Sigmoid colon (tissue), 7 donors: Measurements from ENCODE around the gene PDE7B. TPM values are rescaled to one million over a fixed set of nuclear protein-coding genes. Genes with fewer than 3 reads are reported as not detected.

Source experiments
- DNase-seq: peaks from one replicate; pipeline ENCODE4 v3.0.0-alpha.2; 2019
- H3K27ac ChIP-seq, 4 donors: fragments of 200-600 bp; sonication (generic); one replicate each; pipeline ENCODE4 v1.5.1; 2016 to 2019; ENCODE audit warnings: mild to moderate bottlenecking in 1 of 4
- H3K27me3 ChIP-seq, 3 donors: fragments of 200-600 bp; sonication (generic); one replicate each; pipeline ENCODE4 v1.5.1; 2019; ENCODE audit warnings: mild to moderate bottlenecking in 1 of 3
- H3K36me3 ChIP-seq, 4 donors: fragments of 200-600 bp; sonication (generic); one replicate each; pipeline ENCODE4 v1.5.1; 2016 to 2019
- H3K4me1 ChIP-seq, 4 donors: fragments of 200-600 bp; sonication (generic); one replicate each; pipeline ENCODE4 v1.5.1; 2017 to 2019
- H3K4me3 ChIP-seq, 4 donors: fragments of 200-600 bp; sonication (generic); one replicate each; pipeline ENCODE4 v1.5.1; 2017 to 2019; ENCODE audit warnings: mild to moderate bottlenecking in 2 of 4, moderate library complexity in 1 of 4
- H3K9me3 ChIP-seq, 4 donors: fragments of 200-600 bp in 3 of 4; sonication (generic) in 3 of 4; one replicate each; pipeline versions ENCODE4 v1.5.1 to v1.6.1; 2013 to 2019
- EP300 ChIP-seq, 4 donors: sonication (generic); formaldehyde crosslinking; IDR thresholded peaks; one replicate each; pipeline ENCODE4 v1.6.1; 2017; ENCODE audit warnings: antibody characterized with exemption in 4 of 4
- POLR2A ChIP-seq, 2 donors: fragments of 450-650 bp; IDR thresholded peaks; one replicate each; pipeline ENCODE4 v1.6.1; 2016; ENCODE audit warnings: antibody characterized with exemption in 2 of 2, mild to moderate bottlenecking in 2 of 2, moderate library complexity in 2 of 2
- POLR2AphosphoS5 ChIP-seq, 4 donors: sonication (generic); formaldehyde crosslinking; IDR thresholded peaks; one replicate each; pipeline ENCODE4 v1.6.1; 2017; ENCODE audit warnings: antibody characterized with exemption in 4 of 4
- WGBS, 2 donors: extraction: QIAGEN DNeasy Blood & Tissue Kit; methylation state at CpG; one replicate each; pipeline ENCODE4 v1.1.7; 2013; 5-methylcytosine and 5-hydroxymethylcytosine counted together
- intact Hi-C: fragments of 100-400 bp; cut with DNase I; formaldehyde crosslinking; loops from one replicate; pipeline ENCODE4 v1.15.1; 2023
- polyA plus RNA-seq, 3 donors: library from polyadenylated mRNA; stranded (reverse); fragments of 200-250 nt; gene quantifications; one replicate each; pipeline ENCODE4 v1.2.3, GENCODE V29; 2013
- total RNA-seq, 4 donors: library from RNA; depleted of rRNA; stranded (reverse); fragments of >200 nt; gene quantifications; one replicate each; pipeline ENCODE4 v1.1.0, GENCODE V29; 2016
- TF ChIP-seq, protein P1 (sequence below), 4 experiments: fragments of 450-650 bp in 3 of 4; fragments of 200-600 bp in 1 of 4; IDR thresholded peaks; one replicate each; pipeline ENCODE4 v1.5.1; 2016 to 2019; ENCODE audit warnings: antibody characterized with exemption in 4 of 4, mild to moderate bottlenecking in 3 of 4, moderate library complexity in 2 of 4
- donor health status: healthy with polysubstance abuse.
- donor health status: Bipolar disorder and iron deficiency.
- donor health status: healthy.

PDE7B gene
- total and polyA plus RNA-seq, 7 donors = 1.1 to 10.3 (median 6.3) TPM

DNA sequence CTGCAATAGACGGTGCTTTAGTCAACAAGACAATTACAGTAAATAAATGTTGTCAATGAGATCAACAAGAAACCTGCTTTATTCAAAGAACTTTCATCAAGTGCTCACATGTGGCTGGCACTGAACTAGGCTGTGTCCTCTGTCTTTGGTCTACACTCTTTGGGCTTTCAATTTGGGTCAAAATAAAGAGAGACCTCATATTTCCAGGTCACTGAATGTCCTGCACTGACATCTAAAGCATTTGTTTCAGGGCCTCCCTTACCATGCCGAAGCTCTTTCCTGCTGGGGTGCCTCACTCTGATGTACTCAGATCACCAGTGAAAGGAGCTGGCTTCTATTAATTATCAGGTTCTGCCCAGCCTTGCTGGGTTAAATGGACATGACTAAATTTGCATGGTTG lies 32.0 kb downstream of the PDE7B start:
- no peaks in the 10 kb centered on the region for H3K4me1 ChIP-seq
- no peaks in the 10 kb centered on the region for H3K36me3 ChIP-seq
- H3K27ac ChIP-seq = no peak overlapping the region
- TF ChIP-seq POLR2AphosphoS5 (IDR thresholded peaks at IDR 0.05) (no peak), POLR2A (IDR thresholded peaks at IDR 0.05) (no peak), EP300 (IDR thresholded peaks at IDR 0.05) (no peak)
- 66 to 74% methylated on average over 2 of the region's 2 CpGs for WGBS, 2 donors
- H3K27me3 ChIP-seq = no peaks in the 10 kb centered on the region
- intact Hi-C loops = no loop called here
- no peak overlapping the region for H3K4me3 ChIP-seq
- no peaks in the 10 kb centered on the region for H3K9me3 ChIP-seq
- DNase-seq = no peak

DNA sequence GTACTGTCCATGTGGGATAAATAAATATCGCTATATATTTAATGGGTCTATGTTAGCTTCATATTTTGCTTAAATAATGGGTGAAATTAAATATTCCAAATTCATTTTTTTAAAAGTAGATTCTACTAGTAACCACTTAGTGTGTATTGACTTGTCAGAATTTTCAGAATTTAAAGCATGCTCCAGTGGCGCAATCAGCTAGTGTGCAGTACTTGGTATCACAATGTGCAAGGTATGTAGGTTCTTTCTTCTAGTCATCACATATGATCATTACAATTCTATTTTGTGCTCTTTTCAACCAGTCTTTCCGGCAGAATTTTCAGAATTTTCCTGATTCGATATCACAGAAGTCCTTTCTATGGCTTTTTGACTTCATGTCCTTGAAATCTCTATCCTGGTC lies 32.6 kb downstream of the PDE7B start:
- no peaks in the 10 kb centered on the region for H3K4me1 ChIP-seq
- no peaks in the 10 kb centered on the region for H3K27me3 ChIP-seq
- H3K9me3 ChIP-seq = no peaks in the 10 kb centered on the region
- TF ChIP-seq EP300 (IDR thresholded peaks at IDR 0.05) (no peak), POLR2AphosphoS5 (IDR thresholded peaks at IDR 0.05) (no peak), POLR2A (IDR thresholded peaks at IDR 0.05) (no peak)
- TF ChIP-seq, protein P1, sequence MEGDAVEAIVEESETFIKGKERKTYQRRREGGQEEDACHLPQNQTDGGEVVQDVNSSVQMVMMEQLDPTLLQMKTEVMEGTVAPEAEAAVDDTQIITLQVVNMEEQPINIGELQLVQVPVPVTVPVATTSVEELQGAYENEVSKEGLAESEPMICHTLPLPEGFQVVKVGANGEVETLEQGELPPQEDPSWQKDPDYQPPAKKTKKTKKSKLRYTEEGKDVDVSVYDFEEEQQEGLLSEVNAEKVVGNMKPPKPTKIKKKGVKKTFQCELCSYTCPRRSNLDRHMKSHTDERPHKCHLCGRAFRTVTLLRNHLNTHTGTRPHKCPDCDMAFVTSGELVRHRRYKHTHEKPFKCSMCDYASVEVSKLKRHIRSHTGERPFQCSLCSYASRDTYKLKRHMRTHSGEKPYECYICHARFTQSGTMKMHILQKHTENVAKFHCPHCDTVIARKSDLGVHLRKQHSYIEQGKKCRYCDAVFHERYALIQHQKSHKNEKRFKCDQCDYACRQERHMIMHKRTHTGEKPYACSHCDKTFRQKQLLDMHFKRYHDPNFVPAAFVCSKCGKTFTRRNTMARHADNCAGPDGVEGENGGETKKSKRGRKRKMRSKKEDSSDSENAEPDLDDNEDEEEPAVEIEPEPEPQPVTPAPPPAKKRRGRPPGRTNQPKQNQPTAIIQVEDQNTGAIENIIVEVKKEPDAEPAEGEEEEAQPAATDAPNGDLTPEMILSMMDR (IDR thresholded peaks at IDR 0.05) = no peak
- 95 to 96% methylated on average over 4 of the region's 4 CpGs for WGBS, 2 donors
- H3K4me3 ChIP-seq = no peak overlapping the region
- intact Hi-C loops = no loop called here
- DNase-seq = no peak
- H3K27ac ChIP-seq = no peak overlapping the region
- no peaks in the 10 kb centered on the region for H3K36me3 ChIP-seq

DNA sequence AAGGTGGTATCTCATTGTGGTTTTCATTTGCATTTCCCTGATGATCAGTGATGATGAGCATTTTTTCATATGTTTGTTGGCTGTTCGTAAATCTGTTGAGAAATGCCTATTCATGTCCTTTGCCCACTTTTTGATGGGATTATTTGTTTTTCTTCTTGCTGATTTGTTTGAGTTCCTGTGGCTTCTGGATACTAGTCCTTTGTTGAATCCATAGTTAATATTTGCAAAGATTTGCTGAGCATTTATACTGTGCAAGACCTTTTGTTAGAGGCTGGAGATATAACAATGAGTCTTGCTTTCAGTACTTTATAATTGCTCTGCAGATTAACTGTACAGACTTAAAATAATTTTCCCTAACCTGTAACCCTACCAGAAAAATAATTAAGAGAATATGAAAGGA lies 35.6 kb downstream of the PDE7B start:
- intact Hi-C loops = no loop called here
- no peak for DNase-seq
- WGBS, 2 donors = 88 to 94% methylated on average over 1 of the region's 1 CpG
- Histone ChIP-seq H3K4me3 (no peak overlapping the region), H3K27me3 (no peaks in the 10 kb centered on the region), H3K36me3 (no peaks in the 10 kb centered on the region), H3K27ac (no peak overlapping the region), H3K4me1 (no peaks in the 10 kb centered on the region), H3K9me3 (no peaks in the 10 kb centered on the region)
- TF ChIP-seq POLR2A (IDR thresholded peaks at IDR 0.05) (no peak), EP300 (IDR thresholded peaks at IDR 0.05) (no peak), POLR2AphosphoS5 (IDR thresholded peaks at IDR 0.05) (no peak)
- TF ChIP-seq, protein P1 (IDR thresholded peaks at IDR 0.05) = no peak

DNA sequence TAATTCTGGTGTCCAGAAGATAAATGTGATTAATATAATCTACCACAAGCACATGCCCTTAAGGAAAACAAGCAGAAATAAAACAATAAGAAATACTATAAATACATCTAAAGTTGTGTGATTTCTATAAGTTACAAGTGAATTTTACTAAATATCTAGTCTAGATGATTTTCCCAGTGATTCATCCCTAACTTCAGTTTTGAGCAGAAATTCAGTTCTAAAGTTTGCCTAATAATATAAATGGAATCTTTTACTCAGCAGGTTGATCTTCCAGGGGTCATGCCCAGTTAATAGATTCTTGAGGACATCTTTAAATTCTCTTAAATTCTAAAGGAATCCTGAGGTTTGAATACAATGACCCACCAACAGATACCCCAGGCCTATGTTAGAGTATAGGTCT lies 37.3 kb downstream of the PDE7B start:
- H3K4me3 ChIP-seq = no peak overlapping the region
- intact Hi-C loops = no loop called here
- H3K4me1 ChIP-seq = no peaks in the 10 kb centered on the region
- no peaks in the 10 kb centered on the region for H3K27me3 ChIP-seq
- no peaks in the 10 kb centered on the region for H3K9me3 ChIP-seq
- H3K27ac ChIP-seq = no peak overlapping the region
- TF ChIP-seq EP300 (IDR thresholded peaks at IDR 0.05) = no peak
- no peak for TF ChIP-seq POLR2A (IDR thresholded peaks at IDR 0.05)
- TF ChIP-seq, protein P1 (IDR thresholded peaks at IDR 0.05) = no peak
- no peak for TF ChIP-seq POLR2AphosphoS5 (IDR thresholded peaks at IDR 0.05)
- no peak for DNase-seq
- H3K36me3 ChIP-seq = no peaks in the 10 kb centered on the region

DNA sequence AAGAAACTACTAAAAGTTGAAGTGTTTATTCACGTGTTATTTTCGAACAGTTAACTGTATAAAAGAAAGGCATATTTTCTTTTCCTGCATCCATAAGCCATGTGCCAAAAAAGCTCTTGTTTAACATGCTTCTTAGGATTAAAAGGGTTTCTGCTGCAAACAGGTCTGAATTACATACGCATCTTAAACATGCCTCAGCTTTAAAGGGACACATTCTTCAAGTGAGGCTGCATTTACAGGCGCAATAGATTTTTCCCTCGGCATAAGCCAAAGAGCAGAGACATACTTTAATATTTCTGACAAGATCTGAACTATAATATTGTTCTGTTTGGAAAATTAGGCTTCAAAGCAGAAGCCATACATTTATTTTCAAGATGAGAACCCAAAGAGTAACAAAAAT lies 39.4 kb downstream of the PDE7B start:
- WGBS, 2 donors = 88 to 89% methylated on average over 5 of the region's 5 CpGs
- no peaks in the 10 kb centered on the region for H3K9me3 ChIP-seq
- no peak overlapping the region for H3K4me3 ChIP-seq
- no peaks in the 10 kb centered on the region for H3K27me3 ChIP-seq
- H3K36me3 ChIP-seq = no peaks in the 10 kb centered on the region
- no peak overlapping the region for H3K27ac ChIP-seq
- no peaks in the 10 kb centered on the region for H3K4me1 ChIP-seq
- no peak for DNase-seq
- intact Hi-C loops = no loop called here
- TF ChIP-seq, protein P1 (IDR thresholded peaks at IDR 0.05) = no peak
- TF ChIP-seq POLR2AphosphoS5 (IDR thresholded peaks at IDR 0.05) = no peak
- no peak for TF ChIP-seq EP300 (IDR thresholded peaks at IDR 0.05)
- no peak for TF ChIP-seq POLR2A (IDR thresholded peaks at IDR 0.05)
